ENCODE measurements around the gene SPOCK2.
A peak's percentile ranks its signal among the peaks of the same experiment; 100 is the strongest.
"Not testable (repeated sequence)": the region's sequence is repeated elsewhere in the genome, so short reads cannot be mapped to it uniquely, and the experiment has no call there.

Gene SPOCK2

GRCh38 chr10:72032409-72033162 is 55.8 kb downstream of the SPOCK2 start:
- not testable (repeated sequence) for H3K36me3 ChIP-seq (ENCODE audit: control insufficient read depth, insufficient read depth, low read length, severe bottlenecking); H3K9me3 ChIP-seq (ENCODE audit: control insufficient read depth, low read length); DNase-seq (ENCODE audit: low read depth); H3K27me3 ChIP-seq (replicated peaks; ENCODE audit: control insufficient read depth, insufficient read depth, low read length); H3K4me1 ChIP-seq (ENCODE audit: control insufficient read depth, insufficient read depth, low read length); H3K4me3 ChIP-seq (ENCODE audit: low read length); H3K9ac ChIP-seq (ENCODE audit: low read length)

- H3K9ac ChIP-seq (ENCODE audit: low read length), result no peak overlapping the region
- peaks cover 5% of the 10 kb centered on the region for H3K4me1 ChIP-seq (ENCODE audit: control insufficient read depth, insufficient read depth, low read length)
- no peak for DNase-seq (ENCODE audit: low read depth)
- H3K9me3 ChIP-seq (ENCODE audit: control insufficient read depth, low read length), result no peaks in the 10 kb centered on the region
- no peaks in the 10 kb centered on the region for H3K36me3 ChIP-seq (ENCODE audit: control insufficient read depth, insufficient read depth, low read length, severe bottlenecking)
- H3K27me3 ChIP-seq (replicated peaks; ENCODE audit: control insufficient read depth, insufficient read depth, low read length), result no peaks in the 10 kb centered on the region
- no peak overlapping the region for H3K4me3 ChIP-seq (ENCODE audit: low read length)
Measured at GRCh38 chr10:72031706-72032105, 56.6 kb downstream of the SPOCK2 start.

GRCh38 chr10:72030762-72031543 is 57.4 kb downstream of the SPOCK2 start:
- Histone ChIP-seq H3K4me1 (ENCODE audit: control insufficient read depth, insufficient read depth, low read length) (peaks cover 5% of the 10 kb centered on the region), H3K4me3 (ENCODE audit: low read length) (no peak overlapping the region), H3K9me3 (ENCODE audit: control insufficient read depth, low read length) (no peaks in the 10 kb centered on the region), H3K27me3 (replicated peaks; ENCODE audit: control insufficient read depth, insufficient read depth, low read length) (no peaks in the 10 kb centered on the region), H3K9ac (ENCODE audit: low read length) (no peak overlapping the region), H3K36me3 (ENCODE audit: control insufficient read depth, insufficient read depth, low read length, severe bottlenecking) (no peaks in the 10 kb centered on the region)
- no peak for DNase-seq (ENCODE audit: low read depth)

GRCh38 chr10:72029414-72029813 is 58.9 kb downstream of the SPOCK2 start:
- Histone ChIP-seq H3K27me3 (replicated peaks; ENCODE audit: control insufficient read depth, insufficient read depth, low read length) (no peaks in the 10 kb centered on the region), H3K9me3 (ENCODE audit: control insufficient read depth, low read length) (no peaks in the 10 kb centered on the region), H3K36me3 (ENCODE audit: control insufficient read depth, insufficient read depth, low read length, severe bottlenecking) (no peaks in the 10 kb centered on the region), H3K4me3 (ENCODE audit: low read length) (no peak overlapping the region), H3K4me1 (ENCODE audit: control insufficient read depth, insufficient read depth, low read length) (peaks cover 5% of the 10 kb centered on the region), H3K9ac (ENCODE audit: low read length) (no peak overlapping the region)
- DNase-seq (ENCODE audit: low read depth), result no peak

GRCh38 chr10:72027498-72027897 is 60.9 kb downstream of the SPOCK2 start:
- DNase-seq (ENCODE audit: low read depth), result no peak
- Histone ChIP-seq H3K36me3 (ENCODE audit: control insufficient read depth, insufficient read depth, low read length, severe bottlenecking) (no peaks in the 10 kb centered on the region), H3K4me3 (ENCODE audit: low read length) (no peak overlapping the region), H3K9me3 (ENCODE audit: control insufficient read depth, low read length) (no peaks in the 10 kb centered on the region), H3K9ac (ENCODE audit: low read length) (no peak overlapping the region), H3K4me1 (ENCODE audit: control insufficient read depth, insufficient read depth, low read length) (peaks cover 5% of the 10 kb centered on the region), H3K27me3 (replicated peaks; ENCODE audit: control insufficient read depth, insufficient read depth, low read length) (no peaks in the 10 kb centered on the region)

- peaks cover 5% of the 10 kb centered on the region for H3K4me1 ChIP-seq (ENCODE audit: control insufficient read depth, insufficient read depth, low read length)
- DNase-seq (ENCODE audit: low read depth), result peak; percentile 33
- H3K9ac ChIP-seq (ENCODE audit: low read length), result no peak overlapping the region
Measured at GRCh38 chr10:72026278-72027111, 61.9 kb downstream of the SPOCK2 start.

GRCh38 chr10:72025832-72026231 is 62.5 kb downstream of the SPOCK2 start:
- no peaks in the 10 kb centered on the region for H3K27me3 ChIP-seq (replicated peaks; ENCODE audit: control insufficient read depth, insufficient read depth, low read length)
- peaks cover 7% of the 10 kb centered on the region for H3K4me1 ChIP-seq (ENCODE audit: control insufficient read depth, insufficient read depth, low read length)
- H3K9me3 ChIP-seq (ENCODE audit: control insufficient read depth, low read length), result no peaks in the 10 kb centered on the region
- no peak for DNase-seq (ENCODE audit: low read depth)
- no peaks in the 10 kb centered on the region for H3K36me3 ChIP-seq (ENCODE audit: control insufficient read depth, insufficient read depth, low read length, severe bottlenecking)
- H3K9ac ChIP-seq (ENCODE audit: low read length), result no peak overlapping the region
- no peak overlapping the region for H3K4me3 ChIP-seq (ENCODE audit: low read length)

More at GRCh38 chr10:72026278-72027111, 61.9 kb downstream of the SPOCK2 start:
- Histone ChIP-seq H3K36me3 (ENCODE audit: control insufficient read depth, insufficient read depth, low read length, severe bottlenecking) (no peaks in the 10 kb centered on the region), H3K27me3 (replicated peaks; ENCODE audit: control insufficient read depth, insufficient read depth, low read length) (no peaks in the 10 kb centered on the region), H3K9me3 (ENCODE audit: control insufficient read depth, low read length) (no peaks in the 10 kb centered on the region), H3K4me3 (ENCODE audit: low read length) (no peak overlapping the region)

GRCh38 chr10:72025400-72025799 is 63.0 kb downstream of the SPOCK2 start:
- Histone ChIP-seq H3K9me3 (ENCODE audit: control insufficient read depth, low read length) (no peaks in the 10 kb centered on the region), H3K36me3 (ENCODE audit: control insufficient read depth, insufficient read depth, low read length, severe bottlenecking) (no peaks in the 10 kb centered on the region), H3K4me1 (ENCODE audit: control insufficient read depth, insufficient read depth, low read length) (peaks cover 3% of the 10 kb centered on the region), H3K27me3 (replicated peaks; ENCODE audit: control insufficient read depth, insufficient read depth, low read length) (no peaks in the 10 kb centered on the region), H3K9ac (ENCODE audit: low read length) (no peak overlapping the region), H3K4me3 (ENCODE audit: low read length) (no peak overlapping the region)
- DNase-seq (ENCODE audit: low read depth), result no peak

GRCh38 chr10:72024596-72024995 is 63.8 kb downstream of the SPOCK2 start:
- no peak overlapping the region for H3K4me3 ChIP-seq (ENCODE audit: low read length)
- H3K4me1 ChIP-seq (ENCODE audit: control insufficient read depth, insufficient read depth, low read length), result peaks cover 3% of the 10 kb centered on the region
- no peaks in the 10 kb centered on the region for H3K9me3 ChIP-seq (ENCODE audit: control insufficient read depth, low read length)
- no peak overlapping the region for H3K9ac ChIP-seq (ENCODE audit: low read length)
- no peaks in the 10 kb centered on the region for H3K36me3 ChIP-seq (ENCODE audit: control insufficient read depth, insufficient read depth, low read length, severe bottlenecking)
- no peaks in the 10 kb centered on the region for H3K27me3 ChIP-seq (replicated peaks; ENCODE audit: control insufficient read depth, insufficient read depth, low read length)
- DNase-seq (ENCODE audit: low read depth), result no peak

GRCh38 chr10:72022228-72022627 is 66.1 kb downstream of the SPOCK2 start:
- DNase-seq (ENCODE audit: low read depth), result no peak
- Histone ChIP-seq H3K4me1 (ENCODE audit: control insufficient read depth, insufficient read depth, low read length) (peaks cover 9% of the 10 kb centered on the region), H3K9me3 (ENCODE audit: control insufficient read depth, low read length) (no peaks in the 10 kb centered on the region), H3K36me3 (ENCODE audit: control insufficient read depth, insufficient read depth, low read length, severe bottlenecking) (no peaks in the 10 kb centered on the region), H3K27me3 (replicated peaks; ENCODE audit: control insufficient read depth, insufficient read depth, low read length) (no peaks in the 10 kb centered on the region), H3K9ac (ENCODE audit: low read length) (no peak overlapping the region), H3K4me3 (ENCODE audit: low read length) (no peak overlapping the region)

All from adipocyte (in vitro differentiated cells).